ENCODE results near the gene MCTP1. TPM values are rescaled to one million over a fixed set of nuclear protein-coding genes. Genes with fewer than 3 reads are reported as not detected.

Gene MCTP1
- total and polyA plus RNA-seq, 2 of the 13 experiments (the other 11 are each of a cell fraction or from before 2014, with no cell fraction given): 0.15 to 0.48 TPM

GRCh38 chr5:95152535-95152934 is 132.4 kb downstream of the MCTP1 start:
- POLR2A ChIA-PET: no interaction called here
- no peaks in the 10 kb centered on the region for H3K36me3 ChIP-seq (replicated peaks in 1 of 2; ENCODE audit: control insufficient read depth in 1 of 2, insufficient read depth in 2 of 2, low read length in 2 of 2)
- BruUV-seq (replicated peaks): no TSS peak
- CTCF ChIA-PET (ENCODE audit: low intra/inter-chr PET ratio, low total read pairs): no interaction called here
- H3K4me2 ChIP-seq (ENCODE audit: low read depth, low read length): no peak overlapping the region
- intact Hi-C loops (cut with micrococcal nuclease; ENCODE audit: unreplicated experiment): no loop called here
- no peak overlapping the region for H3K4me3 ChIP-seq (replicated peaks in 1 of 3; ENCODE audit: insufficient read depth in 1 of 3, low read depth in 2 of 3, low read length in 3 of 3)
- FAIRE-seq (no peak), DNase-seq (ENCODE audit: low spot score) (no peak), ATAC-seq (no peak)
- H3K27ac ChIP-seq (ENCODE audit: extremely low read length, insufficient read depth, low read length): no peak overlapping the region
- no peaks in the 10 kb centered on the region for H3K79me2 ChIP-seq (ENCODE audit: insufficient read depth, low read length)
- 0 out of 2 replicates have a peak, but pooled peaks cover 10% of the 10 kb centered on the region for H3K4me1 ChIP-seq (ENCODE audit: insufficient read depth, low read length)
- H3K9me3 ChIP-seq (ENCODE audit: low read length): peaks cover 6% of the 10 kb centered on the region; the same call in 1 of the 2 replicates
- H4K20me1 ChIP-seq (ENCODE audit: insufficient read depth, low read length): no peaks in the 10 kb centered on the region
- in situ Hi-C loops (cut with HindIII; ENCODE audit: extremely low pct_ligation_motif_present, low pct_unique_long_range_greater_than_20kb): no loop called here
- H2AFZ ChIP-seq (ENCODE audit: low read length): no peak overlapping the region
- H3K27me3 ChIP-seq (ENCODE audit: control insufficient read depth in 1 of 2, insufficient read depth in 2 of 2, low read length in 2 of 2): no peaks in the 10 kb centered on the region
- WGBS (ENCODE audit: low lambda C conversion rate): 30% methylated on average over 2 of the region's 2 CpGs
- TF ChIP-seq, protein P1, sequence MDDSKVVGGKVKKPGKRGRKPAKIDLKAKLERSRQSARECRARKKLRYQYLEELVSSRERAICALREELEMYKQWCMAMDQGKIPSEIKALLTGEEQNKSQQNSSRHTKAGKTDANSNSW (CRISPR knock-in tag; IDR thresholded peaks at IDR 0.05; ENCODE audit: borderline replicate concordance): no peak
- no peak for TF ChIP-seq ZNF337 (CRISPR knock-in tag; IDR thresholded peaks at IDR 0.05; ENCODE audit: borderline replicate concordance, low read depth)
- no peak for TF ChIP-seq HDAC2 (CRISPR knock-in tag; IDR thresholded peaks at IDR 0.05)
- no peak for TF ChIP-seq KLF13 (CRISPR knock-in tag; IDR thresholded peaks at IDR 0.05)
- TF ChIP-seq FOXJ3 (CRISPR knock-in tag; IDR thresholded peaks at IDR 0.05; ENCODE audit: borderline replicate concordance): no peak
- no peak for TF ChIP-seq ETS1 (CRISPR knock-in tag; IDR thresholded peaks at IDR 0.05)
- no peak for TF ChIP-seq ZSCAN20 (CRISPR knock-in tag; IDR thresholded peaks at IDR 0.05; ENCODE audit: borderline replicate concordance)
- no peak for TF ChIP-seq KAT8 (CRISPR knock-in tag; IDR thresholded peaks at IDR 0.05)
- no peak for TF ChIP-seq ZNF740 (CRISPR knock-in tag; IDR thresholded peaks at IDR 0.05)
- no peak for TF ChIP-seq ZNF652 (CRISPR knock-in tag; IDR thresholded peaks at IDR 0.05; ENCODE audit: borderline replicate concordance, low read depth)
- no peak for TF ChIP-seq RXRB (CRISPR knock-in tag; IDR thresholded peaks at IDR 0.05; ENCODE audit: borderline replicate concordance)
- no peak for TF ChIP-seq ZFAT (CRISPR knock-in tag; conservative IDR thresholded peaks at IDR 0.05)
- no peak for TF ChIP-seq NCOA5 (CRISPR knock-in tag; IDR thresholded peaks at IDR 0.05)
- no peak for TF ChIP-seq IKZF5 (CRISPR knock-in tag; IDR thresholded peaks at IDR 0.05)
- no peak for TF ChIP-seq CHD2 (IDR thresholded peaks at IDR 0.05; ENCODE audit: low read depth, low read length)
- H3K9ac ChIP-seq (ENCODE audit: insufficient read depth, low read depth, low read length): no peak overlapping the region
